ENCODE results near the gene NFASC.

- TF ChIP-seq POLR2A (IDR thresholded peaks at IDR 0.05; ENCODE audit: low read depth, low read length) = no peak
- no peak for TF ChIP-seq POU2F2 (IDR thresholded peaks at IDR 0.05; ENCODE audit: low read depth, low read length)
- no peak for TF ChIP-seq POLR2AphosphoS5 (IDR thresholded peaks at IDR 0.05; ENCODE audit: low read depth, low read length)
- no peak for TF ChIP-seq PAX5 (IDR thresholded peaks at IDR 0.05; ENCODE audit: insufficient read depth, low read length, severe bottlenecking)
- no peak for TF ChIP-seq TAF1 (IDR thresholded peaks at IDR 0.05; ENCODE audit: low read depth, low read length)
Measured at GRCh38 chr1:205071028-205071409, 200.4 kb downstream of the NFASC start.
